SH-SY5Y (cell line): ENCODE results near the gene DNAJC8.

Source experiments
- GATA2 ChIP-seq: IDR thresholded peaks from 2 replicates; pipeline ENCODE4 v1.6.1; 2011; ENCODE audit warnings: mild to moderate bottlenecking, low read depth, low read length
- GATA3 ChIP-seq: IDR thresholded peaks from 2 replicates; pipeline ENCODE4 v1.6.1; 2011; ENCODE audit warnings: low read depth, mild to moderate bottlenecking, low read length, moderate library complexity

DNAJC8 gene

DNA sequence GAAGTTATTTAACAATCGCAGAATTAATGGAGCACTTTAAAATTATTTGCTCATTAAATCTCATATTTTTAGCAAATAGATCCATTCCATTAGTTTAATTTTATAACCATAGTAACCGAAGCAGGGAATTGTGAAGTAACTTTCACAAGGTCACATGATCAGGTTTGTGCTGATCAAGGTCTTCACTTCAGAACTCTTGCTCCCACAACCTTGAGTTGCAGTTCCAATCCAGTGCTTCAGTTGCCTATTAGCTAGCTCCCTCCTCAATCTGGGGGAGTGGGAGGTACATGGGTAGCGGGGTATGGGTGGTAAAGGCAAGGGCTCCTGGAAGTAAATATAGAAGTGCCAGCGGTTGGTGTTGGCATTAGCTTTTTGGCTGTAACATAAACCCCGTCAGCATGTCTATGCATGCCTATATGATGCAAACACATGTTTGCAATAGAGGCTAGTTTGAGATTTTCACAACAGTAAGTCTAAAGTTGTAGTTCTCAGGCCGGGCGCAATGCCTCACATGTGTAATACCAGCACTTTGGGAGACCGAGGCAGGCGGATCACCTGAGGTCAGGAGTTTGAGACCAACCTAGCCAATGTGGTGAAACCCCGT, 8.9 kb upstream of the DNAJC8 start:
- no peak for TF ChIP-seq GATA2
- TF ChIP-seq GATA3, result no peak

DNA sequence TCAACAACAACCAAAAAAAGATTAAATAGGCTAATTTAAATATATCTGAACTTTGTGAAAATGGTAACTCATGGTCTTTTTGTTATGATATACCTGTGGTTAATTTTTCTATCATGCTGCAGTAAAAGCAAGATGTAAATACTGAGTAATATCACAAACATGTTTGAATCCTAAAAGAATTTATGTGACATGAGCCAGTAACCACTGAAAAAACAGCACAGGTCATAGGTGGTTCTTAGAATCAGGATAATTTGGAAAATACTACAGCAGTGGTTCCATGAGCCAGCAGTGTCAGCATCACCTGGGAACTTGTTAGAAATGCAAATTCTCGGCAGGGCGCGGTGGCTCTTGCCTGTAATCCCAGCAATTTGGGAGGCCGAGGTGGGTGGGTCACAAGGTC, 7.2 kb upstream of the DNAJC8 start:
- no peak for TF ChIP-seq GATA3
- no peak for TF ChIP-seq GATA2

DNA sequence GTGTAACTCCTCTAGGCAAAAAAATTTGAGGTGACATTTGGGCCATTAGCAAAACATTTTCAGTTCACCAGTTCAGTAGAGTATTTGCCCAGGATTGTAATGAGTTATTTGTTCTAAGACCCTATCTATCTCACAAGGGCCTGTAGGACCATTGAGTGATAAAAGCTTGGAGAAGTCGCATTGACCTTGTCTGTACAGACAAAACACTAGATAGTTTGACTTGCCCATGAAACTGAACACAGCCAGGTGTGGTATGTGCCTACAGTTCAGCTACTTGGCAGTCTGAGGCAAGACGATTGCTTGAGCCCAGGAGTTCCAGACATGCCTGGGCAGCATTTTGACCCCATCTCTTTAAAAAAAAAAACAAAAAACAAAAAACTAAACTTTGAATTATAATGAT, 6.2 kb upstream of the DNAJC8 start:
- TF ChIP-seq GATA3 (no peak), GATA2 (no peak)

DNA sequence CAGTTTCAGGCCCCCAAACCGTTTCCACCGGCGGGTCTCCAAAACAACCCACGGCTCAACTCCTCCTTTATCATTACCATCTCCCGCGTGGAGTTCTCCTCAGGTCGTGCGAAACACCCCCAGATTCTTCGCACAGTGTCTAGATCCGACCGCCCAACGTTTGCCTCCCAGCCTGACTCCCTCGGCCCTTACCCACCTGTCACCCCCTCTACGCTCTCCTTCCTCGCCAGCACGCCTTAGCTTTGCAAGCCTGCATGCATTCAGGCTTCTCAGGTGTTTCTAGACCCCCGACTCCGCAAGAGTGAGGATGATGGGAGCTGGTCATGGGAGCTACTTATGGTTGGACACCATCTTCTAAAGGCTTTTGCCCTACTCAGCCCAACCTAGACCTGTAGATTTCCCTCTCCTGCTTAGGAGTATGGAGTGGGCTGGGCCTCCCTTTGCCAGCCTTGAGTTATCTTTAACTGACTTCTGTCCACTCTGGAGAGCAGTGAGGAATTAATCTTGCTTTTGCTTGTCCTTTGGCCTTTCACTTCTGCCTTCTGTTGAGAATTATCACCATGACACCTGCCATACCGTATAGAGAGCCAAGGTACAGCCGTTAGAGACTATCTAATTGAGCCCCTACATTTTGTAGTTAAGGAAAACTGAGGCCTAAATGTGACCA, 4.0 kb upstream of the DNAJC8 start:
- TF ChIP-seq GATA3 (0 out of 2 replicates have a peak, but pooled peaks have one; percentile 19), GATA2 (peak; percentile 77)

DNA sequence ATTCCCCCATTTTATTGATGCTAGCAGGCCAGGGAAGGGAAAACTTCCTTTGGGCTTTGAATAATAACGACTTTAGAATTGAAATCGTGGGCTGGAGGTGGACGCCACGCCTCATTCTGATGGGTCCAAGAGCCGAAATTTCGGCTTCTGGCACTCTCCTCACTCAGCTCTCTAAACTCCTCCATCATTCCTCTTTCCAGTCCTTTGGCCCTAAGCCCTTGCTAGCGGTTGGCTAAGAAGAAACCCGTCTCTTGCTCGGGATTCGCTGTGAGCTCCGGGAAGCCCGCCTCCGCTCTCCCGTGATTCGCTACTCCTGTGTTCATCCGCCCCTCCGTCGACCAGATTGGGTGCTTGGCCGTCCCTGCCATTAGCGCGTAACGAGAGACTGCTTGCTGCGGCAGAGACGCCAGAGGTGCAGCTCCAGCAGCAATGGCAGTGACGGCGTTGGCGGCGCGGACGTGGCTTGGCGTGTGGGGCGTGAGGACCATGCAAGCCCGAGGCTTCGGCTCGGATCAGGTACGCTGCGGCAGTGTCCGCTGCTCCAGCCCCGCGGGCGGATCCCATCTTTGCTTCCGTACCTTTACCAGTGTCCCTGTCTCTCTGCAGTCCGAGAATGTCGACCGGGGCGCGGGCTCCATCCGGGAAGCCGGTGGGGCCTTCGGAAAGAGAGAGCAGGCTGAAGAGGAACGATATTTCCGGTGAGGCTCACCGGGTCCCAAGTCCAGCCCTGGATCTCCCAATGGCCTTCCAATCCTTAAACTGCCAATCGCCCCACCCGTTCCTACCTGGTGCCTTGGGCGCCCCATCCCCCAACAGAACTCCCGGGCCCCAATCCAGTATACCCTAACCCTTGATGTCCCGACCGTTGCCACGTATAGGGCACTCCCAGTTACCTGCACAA, 3.2 kb upstream of the DNAJC8 start, which contains the start of gene ATP5IF1:
Gene ATP5IF1 (plus strand): TSS at position 370 of the 901 bp plus-strand sequence. CDS start 60 bp downstream, at position 430.
- TF ChIP-seq GATA3, result no peak
- no peak for TF ChIP-seq GATA2

DNA sequence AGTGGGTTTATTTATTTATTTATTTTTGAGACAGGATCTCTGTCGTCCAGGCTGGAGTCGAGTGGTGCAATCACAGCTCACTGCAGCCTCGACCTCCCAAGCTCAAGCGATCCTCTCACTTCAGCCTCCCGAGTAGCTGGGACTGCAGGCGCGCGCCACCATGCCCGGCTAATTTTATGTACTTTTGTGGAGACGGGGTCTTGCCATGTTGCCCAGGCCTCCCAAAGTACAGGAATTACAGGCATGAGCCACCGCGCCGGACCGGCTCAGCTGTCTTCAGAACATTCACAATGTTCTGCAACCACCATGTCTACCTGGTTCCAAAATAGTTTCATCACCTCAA, 406 bp upstream of the DNAJC8 start:
- TF ChIP-seq GATA3 (no peak), GATA2 (no peak)

DNA sequence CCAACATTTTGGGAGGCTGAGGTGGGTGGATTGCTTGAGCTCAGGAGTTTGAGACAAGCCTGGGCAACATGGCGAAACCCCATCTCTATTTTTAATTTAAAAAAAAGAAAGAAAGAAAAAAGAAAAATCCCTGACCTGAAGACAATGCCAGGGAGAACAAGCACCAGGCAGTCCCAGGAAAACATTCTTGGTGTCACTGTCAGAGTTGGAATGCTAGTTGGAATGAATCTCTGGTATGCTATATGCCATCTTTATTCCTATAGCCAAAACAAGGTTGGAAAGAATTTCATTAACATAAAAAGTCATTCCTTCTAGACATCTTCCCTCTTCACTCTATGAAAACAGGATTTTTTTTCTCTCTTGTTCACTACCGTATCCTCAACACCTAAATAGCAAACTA, 2.8 kb downstream of the DNAJC8 start:
- TF ChIP-seq GATA2 (no peak), GATA3 (no peak)

DNA sequence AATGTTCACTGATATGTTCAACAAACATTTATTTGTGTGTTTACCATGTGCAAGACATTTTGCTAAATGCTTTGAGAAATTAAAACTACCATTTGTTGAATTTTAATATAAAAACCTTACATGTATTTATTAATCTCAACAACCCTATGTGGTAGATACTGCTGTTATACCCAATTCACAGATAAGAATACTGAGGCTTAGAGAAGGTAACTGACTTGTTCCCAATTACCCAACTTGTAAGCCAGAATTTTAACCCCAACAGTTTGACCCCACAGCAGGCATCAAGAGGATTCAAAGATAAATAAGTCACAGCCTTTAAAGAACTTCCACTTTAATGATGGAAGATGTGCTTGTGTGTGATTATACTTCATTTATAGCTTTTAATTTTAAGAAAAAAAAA, 3.7 kb downstream of the DNAJC8 start:
- TF ChIP-seq GATA2 (no peak), GATA3 (no peak)

DNA sequence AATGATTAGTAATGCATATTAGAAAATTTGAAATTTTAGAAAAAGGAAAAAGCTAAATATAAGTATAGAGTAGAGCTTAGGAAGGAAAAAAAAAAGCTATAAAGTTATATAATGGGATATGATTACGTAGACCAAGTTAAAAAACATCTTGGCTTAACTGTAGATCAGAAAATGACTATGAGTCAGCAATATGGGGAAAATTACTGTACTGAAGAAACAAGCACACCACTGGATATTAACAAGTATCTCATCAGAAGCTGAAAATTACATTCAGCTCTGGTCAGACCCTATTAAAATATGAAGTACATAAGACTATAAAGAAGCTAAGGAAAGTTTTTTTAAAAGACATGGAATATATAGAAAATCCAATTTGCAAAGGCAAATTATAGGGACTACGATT, 19.5 kb downstream of the DNAJC8 start:
- TF ChIP-seq GATA3, result no peak
- TF ChIP-seq GATA2, result no peak

DNA sequence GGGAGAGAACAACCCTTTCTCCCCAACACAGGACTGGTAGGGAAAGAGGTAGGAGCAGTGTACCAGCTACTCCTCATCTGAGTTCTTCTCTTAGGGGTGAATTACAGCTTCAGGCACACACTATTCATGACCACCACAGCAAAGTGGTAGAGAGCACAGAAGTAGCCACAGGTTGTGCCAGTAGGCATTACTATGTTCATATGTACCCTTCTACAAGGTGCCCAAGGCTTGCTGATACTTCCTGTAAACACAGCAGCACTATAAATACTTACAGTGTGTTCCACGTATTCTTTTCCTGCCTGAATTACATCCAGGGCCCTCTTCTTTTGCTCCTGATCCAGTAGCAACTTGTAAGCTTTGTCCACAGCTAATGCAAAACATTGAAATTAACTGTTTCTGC, 23.1 kb downstream of the DNAJC8 start:
- TF ChIP-seq GATA3 (no peak), GATA2 (no peak)

DNA sequence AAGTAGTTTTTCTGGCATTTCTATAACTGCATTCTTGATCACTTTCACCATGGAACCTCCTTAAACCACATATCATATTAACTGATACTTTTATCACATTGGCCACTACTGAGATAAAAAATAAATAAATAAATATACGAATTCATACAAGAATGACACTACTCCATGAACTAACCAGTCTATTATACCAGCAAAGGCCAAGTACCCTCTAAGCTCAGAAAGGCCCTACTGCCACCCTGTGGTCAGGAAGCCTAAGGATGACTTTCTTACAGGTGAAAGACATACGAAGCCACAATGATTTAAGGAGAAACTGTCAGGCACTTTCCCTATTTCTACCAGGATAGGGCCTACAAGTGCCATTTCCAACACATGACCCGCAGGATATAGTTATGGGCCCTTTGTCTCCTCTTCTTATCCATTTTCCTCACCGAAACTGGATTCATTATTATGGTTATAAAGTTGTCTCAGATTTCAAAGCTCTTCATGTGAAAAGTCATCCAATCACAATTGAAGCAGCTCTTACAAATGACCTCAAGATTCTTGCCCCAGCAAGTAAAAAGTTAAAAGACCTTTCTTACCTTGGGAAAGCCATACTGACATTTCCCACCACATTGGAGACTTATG, 23.9 kb downstream of the DNAJC8 start:
- TF ChIP-seq GATA2 (no peak), GATA3 (no peak)

DNA sequence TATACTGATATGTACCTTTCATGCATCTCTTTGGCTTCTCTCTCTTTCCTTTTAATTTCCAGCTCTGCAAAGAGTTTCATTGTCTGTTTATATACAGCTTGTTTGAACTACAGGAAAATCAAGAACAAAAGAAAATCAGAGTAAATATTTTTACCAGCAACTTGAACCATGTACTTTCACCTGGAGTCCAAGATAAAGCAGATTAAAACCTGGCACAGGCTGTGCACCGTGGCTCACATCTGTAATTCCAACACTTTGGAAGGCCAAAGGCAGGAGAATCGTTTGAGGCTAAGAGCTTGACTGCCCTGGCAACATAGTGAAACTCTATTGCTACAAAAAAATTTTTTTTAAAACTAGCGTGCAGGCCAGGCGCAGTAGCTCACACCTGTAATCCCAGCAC, 27.6 kb downstream of the DNAJC8 start:
- TF ChIP-seq GATA2, result no peak
- no peak for TF ChIP-seq GATA3

DNA sequence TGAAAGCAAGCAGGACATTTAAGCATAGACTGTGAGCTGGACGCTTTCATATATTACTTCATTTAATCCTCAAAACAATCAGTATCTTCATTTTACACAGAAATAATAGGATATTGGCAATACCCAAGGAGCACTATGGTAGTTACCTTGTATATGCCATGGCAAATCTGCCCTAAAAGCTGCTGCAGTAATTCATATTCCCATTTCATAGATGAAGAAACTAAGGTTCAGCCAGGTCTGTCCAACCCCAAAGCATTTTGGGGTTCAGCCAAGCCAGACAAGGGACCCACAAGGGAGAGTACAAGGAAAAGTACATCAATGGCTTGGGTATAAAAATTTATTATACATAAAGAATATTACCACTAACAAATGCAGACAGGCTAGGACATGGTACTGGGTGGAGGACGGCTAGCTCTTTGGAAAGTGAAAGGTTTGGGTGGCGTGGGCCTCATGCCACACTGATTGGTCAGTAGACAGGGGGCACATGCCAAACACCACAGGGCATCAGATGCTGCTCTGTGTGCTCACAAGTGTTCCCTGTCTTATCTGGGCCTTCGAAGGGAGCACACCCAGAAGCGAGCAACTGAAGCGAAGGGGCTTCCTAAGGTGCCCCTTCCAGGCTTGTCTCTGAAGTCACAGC, 32.5 kb downstream of the DNAJC8 start:
- TF ChIP-seq GATA2, result no peak
- TF ChIP-seq GATA3, result no peak
